Endothelial cell of umbilical vein (primary cell): ENCODE data around the gene CLNK.

ENCODE experiments used
- CTCF ChIP-seq, 2 donors: IDR thresholded peaks; 1 replicate in 1 of 2; 2 replicates in 1 of 2; pipeline ENCODE4 v1.5.1; 2011; ENCODE audit warnings: low read length in 2 of 2, mild to moderate bottlenecking in 2 of 2, moderate library complexity in 2 of 2, control low read depth in 1 of 2, inconsistent platforms in 1 of 2, low read depth in 1 of 2; ENCODE audit not compliant: insufficient read depth in 1 of 2; ENCODE audit errors: extremely low read depth in 1 of 2
- POLR2AphosphoS5 ChIP-seq: IDR thresholded peaks from 2 replicates; pipeline ENCODE4 v1.6.1; 2012; ENCODE audit warnings: low read depth, mild to moderate bottlenecking, control low read depth, low read length, moderate library complexity; ENCODE audit not compliant: insufficient read depth

GRCh38 chr4:10530137-10530786 is 154.3 kb downstream of the CLNK start:
- TF ChIP-seq CTCF (IDR thresholded peaks at IDR 0.05; ENCODE audit: extremely low read depth in 1 of 2, insufficient read depth in 1 of 2, low read depth in 1 of 2, low read length in 2 of 2) (no peak), POLR2AphosphoS5 (peak; percentile 94)
